Stimulated activated CD4-positive, alpha-beta T cell treated with anti-CD3 and anti-CD28 coated beads, Interleukin-2, amount 100 ng/mL, for 4 hours (primary cell): Measurements from ENCODE around the gene PRRT3.
A peak's percentile ranks its signal among the peaks of the same experiment; 100 is the strongest.

Experiments
- DNase-seq: peaks from one replicate; pipeline ENCODE4 v3.0.0-alpha.2; 2020; ENCODE audit warnings: low read depth

The PRRT3 gene

DNA sequence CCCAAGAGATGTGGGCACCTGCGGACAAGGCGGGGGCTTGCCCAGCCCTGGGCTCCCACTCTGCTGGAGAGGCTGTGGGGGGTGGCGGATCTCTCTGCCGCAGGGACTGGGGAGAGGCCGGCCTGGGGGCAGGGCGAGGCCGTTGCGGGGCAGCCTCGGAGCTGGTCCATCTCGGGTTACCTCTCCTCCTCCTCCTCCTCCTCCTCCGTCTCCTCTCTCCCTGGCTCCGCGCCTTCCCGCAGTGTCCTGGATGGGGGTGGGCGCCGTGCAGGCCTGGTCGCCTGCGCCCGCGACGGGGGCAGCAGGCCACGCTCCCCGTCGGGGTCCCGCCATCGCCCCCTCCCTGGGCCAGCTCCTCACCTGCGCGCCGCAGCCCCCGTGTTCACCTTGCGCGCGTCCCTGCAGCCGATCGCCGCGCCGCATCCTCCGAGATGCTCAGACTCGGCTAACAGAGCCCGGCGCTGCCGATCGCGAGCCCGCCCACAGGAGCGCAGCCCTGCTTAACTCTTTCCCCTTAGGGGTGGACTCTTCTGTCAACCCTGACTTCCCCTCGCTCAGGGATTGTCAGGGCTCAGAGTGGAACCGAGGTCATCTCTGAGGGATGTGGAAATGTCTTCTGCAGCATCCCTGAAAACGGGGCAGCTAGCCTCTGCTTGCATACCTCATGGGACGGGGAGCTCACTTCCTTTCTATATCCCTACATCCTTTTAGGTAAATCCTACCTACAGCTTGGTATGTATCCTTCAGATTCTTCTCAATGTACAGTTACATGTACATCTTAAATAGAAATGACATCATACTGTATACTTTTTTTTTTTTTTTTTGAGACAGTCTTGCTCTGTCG is at the start of gene PRRT3:
Gene PRRT3 (minus strand): TSS at position 447 of the 844 bp plus-strand sequence. CDS start 2,293 bp downstream, outside the sequence.
- peak; percentile 33 for DNase-seq

- no peak for DNase-seq
These were observed 48.5 kb upstream of the PRRT3 start for GRCh38 chr3:10000686-10001085.

DNA sequence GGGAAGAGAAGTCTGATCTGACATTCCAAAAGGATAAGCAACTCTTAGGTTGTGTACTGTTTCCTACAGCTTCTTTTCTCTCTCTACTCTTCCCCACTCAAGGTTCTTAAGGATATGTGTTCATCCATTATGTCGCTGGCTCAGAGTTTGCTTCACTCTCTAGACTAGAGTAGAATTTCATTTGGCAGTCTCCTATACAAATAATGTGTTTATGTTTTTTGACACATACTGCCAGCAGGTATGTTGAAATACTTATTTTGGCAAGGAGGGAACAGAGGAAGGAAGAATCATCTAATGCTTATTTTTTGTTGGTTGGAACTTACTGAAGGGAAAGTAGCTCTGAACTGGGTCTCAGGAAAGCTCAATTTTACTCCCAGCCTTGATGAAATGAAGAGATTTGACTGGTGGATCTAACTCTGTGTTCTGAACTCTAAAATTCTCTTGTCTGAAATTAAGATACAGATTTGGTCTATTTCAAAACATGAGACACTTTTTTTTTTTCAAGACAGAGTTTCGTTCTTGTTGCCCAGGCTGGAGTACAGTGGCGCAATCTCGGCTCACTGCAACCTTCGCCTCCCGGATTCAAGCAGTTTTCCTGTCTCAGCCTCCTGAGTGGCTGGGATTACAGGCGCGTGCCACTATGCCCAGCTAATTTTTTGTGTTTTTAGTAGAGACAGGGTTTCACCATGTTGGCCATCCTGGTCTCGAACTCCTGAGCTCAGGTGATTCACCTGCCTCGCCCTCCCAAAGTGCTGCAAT is 42.1 kb upstream of the PRRT3 start:
- DNase-seq: no peak

GRCh38 chr3:9986230-9986725 is 34.1 kb upstream of the PRRT3 start:
- no peak for DNase-seq

- no peak for DNase-seq
These were observed 28.0 kb upstream of the PRRT3 start for GRCh38 chr3:9980251-9980650.

GRCh38 chr3:9978710-9979305 is 26.6 kb upstream of the PRRT3 start:
- DNase-seq: no peak

- no peak for DNase-seq
These were observed 24.8 kb upstream of the PRRT3 start for GRCh38 chr3:9976721-9977709.

- DNase-seq: no peak
These were observed 17.9 kb upstream of the PRRT3 start for GRCh38 chr3:9970020-9970652.

DNA sequence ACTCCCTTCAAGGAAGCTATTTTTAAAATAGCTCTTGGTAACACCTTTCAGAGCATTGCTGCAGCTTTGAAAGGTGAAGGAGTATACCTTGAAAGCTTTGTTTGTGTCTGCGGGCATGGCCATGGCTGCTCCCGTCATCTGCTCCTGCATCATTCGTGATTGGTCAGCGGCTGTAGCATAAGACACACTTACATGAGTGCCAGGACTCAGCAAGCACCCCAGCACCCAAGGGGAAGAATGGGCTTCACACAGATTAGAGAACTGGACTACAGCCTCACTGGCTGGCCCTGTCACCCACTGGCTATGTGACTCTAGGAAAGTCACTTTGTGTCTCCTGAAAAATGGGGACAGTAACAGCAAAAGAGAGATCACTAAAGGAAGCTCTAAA is 17.4 kb upstream of the PRRT3 start:
- DNase-seq: no peak

- DNase-seq: no peak
These were observed 14.6 kb upstream of the PRRT3 start for GRCh38 chr3:9966841-9967240.

GRCh38 chr3:9965200-9965875 is 13.1 kb upstream of the PRRT3 start:
- no peak for DNase-seq

DNA sequence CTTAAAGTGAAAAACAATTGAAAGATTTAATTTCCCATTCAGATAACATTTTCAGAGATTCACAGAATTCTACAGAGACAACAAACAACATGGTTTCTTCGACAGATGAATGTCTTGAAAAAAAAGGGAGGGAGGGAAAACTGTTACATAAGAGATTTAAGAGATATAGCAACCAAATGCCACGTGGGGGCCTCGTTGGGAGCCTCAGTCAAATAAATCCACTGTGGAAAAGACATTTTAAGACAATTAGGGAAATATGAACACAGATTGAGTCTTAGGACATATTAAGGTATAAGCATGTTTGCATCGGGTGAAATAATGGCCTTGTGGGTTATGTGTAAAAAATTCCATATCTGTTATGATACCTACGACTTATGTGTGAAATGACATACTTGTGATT is 5.0 kb upstream of the PRRT3 start:
- no peak for DNase-seq

DNA sequence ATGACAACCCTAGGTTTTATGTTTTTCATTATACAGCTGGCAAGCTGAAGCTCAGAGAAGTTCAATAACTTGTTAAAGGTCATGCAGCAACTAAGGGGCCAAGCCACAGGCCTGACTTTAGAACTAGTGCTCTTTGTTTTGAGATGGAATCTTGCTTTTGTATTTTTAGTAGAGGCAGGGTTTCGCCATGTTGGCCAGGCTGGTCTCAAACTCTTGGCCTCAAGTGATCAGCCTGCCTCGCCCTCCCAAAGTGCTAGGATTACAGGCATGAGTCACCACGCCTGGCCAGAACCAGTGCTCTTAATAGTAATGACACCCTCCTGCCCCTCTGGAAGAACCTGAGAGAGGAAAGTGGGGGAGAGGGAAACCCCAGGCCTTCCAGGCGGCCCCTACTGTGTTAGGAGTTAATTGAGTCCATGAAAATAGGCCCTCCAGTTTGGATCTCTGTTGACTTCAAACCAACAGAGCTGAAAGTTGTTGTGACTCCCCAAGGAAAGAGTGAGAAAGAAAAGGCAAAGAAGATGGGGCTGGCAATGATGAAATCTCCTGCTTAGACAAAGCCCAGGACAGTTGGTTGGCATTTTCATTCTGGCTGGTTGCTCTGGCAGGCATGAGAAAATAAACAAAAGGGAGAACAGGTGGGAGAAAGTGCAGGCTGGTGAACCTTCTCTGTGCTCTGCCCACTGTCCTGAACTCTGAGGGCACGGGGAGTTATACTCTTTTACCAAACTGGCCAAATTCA is 3.6 kb upstream of the PRRT3 start:
- DNase-seq: no peak

DNA sequence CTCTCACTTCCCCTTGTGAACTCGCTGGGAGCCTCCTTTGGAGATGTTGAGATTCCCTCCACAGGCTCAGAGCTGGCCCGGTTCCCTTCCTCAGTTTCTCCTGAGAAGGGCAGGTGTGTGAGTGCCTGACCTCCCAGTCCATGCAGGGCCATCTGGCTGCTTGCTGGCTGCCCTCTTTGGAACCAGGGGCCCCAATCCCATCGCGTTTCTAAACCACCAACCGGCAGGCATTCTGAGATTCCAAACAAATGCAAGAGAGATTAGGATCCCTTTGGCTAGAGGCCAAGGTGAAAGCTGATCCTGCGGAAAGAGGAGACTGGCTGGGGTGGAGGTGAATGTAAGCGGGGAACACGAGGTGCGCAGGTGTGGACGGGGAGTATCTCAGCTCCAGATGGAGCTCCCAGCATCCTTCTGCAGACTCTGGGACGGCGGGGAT is 2.9 kb upstream of the PRRT3 start:
- no peak for DNase-seq

GRCh38 chr3:9951598-9951961 is 628 bp downstream of the PRRT3 start:
- no peak for DNase-seq

DNA sequence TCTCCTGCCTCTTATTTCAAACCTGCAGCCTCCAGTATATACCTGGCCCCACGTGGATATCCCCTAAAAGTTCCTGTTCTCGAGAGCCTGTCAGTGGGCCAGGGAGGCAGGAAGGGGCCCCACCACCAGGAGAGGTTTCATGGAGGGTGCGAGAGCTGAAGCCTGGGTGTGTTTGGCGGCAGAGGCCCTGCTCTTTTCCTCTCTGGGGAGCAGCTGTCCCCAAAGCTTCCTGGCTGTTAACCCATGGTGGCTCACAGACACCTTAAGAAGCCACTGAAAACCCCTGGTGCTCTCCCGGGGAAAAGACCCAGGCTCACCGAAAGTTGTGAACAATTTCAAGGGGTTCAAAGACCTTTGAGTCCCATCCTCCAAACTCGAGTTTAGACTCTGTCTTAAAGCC is 1.1 kb downstream of the PRRT3 start:
- no peak for DNase-seq

DNA sequence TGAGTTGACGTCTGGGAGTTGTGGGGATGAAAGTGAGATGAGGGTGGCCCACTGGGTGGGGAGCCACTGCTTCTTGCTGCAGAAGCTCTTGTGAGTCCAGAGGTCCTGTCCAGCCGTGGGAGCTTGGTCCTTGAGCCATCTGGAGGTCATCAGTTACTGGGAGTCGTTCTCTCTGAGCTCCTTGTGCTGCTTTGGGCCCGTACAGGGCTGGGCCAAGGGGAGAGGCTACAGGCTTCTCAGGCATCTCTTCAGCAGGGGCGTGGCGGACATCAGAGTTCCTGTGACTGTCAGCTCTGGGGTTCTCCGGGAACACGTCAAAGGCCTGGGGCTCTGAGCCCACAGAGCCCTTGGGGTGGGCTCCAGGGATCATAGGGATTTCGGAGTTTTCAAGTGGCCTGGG is 2.6 kb downstream of the PRRT3 start:
- no peak for DNase-seq

GRCh38 chr3:9949115-9949514 is 3.1 kb downstream of the PRRT3 start:
- no peak for DNase-seq

DNA sequence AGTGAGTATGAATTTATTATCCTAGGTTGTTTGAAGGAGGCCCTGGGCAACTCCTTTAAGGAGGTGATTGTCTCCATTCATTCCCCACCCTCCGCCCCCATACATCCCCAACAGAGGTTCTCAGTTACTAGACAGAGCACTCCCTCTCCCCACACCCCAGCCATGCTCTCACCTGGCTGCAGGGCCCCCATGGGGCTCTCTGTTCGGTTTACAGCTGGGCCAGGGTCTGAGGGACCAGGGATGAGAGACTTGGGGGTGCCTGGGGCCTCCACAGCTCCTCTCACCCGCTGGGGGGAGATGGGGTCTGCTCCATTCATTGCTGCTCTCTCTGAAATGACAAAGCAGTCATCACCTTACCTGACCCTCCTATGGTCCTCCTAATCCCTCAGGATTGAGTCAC is 3.6 kb downstream of the PRRT3 start:
- DNase-seq: no peak
